Astrocyte of the hippocampus (primary cell): ENCODE data around the gene ANTXRL.
"Not testable (repeated sequence)": the region's sequence is repeated elsewhere in the genome, so short reads cannot be mapped to it uniquely, and the experiment has no call there.

ENCODE experiments used
- DNase-seq: peaks from one replicate; pipeline ENCODE4 v3.0.0; 2011; ENCODE audit warnings: low read depth, low spot score

ANTXRL gene

GRCh38 chr10:46286991-46287693 is at the start of gene ANTXRL:
Gene ANTXRL (plus strand): TSS chr10:46286997. CDS start chr10:46287263, 266 bp downstream.
- no peak for DNase-seq

GRCh38 chr10:46237815-46238510 is 48.8 kb upstream of the ANTXRL start:
- no peak for DNase-seq

- no peak for DNase-seq
Measured at GRCh38 chr10:46239247-46239646, 47.5 kb upstream of the ANTXRL start.

GRCh38 chr10:46239993-46240683 is 46.7 kb upstream of the ANTXRL start:
- no peak for DNase-seq

- DNase-seq, result no peak
Measured at GRCh38 chr10:46240684-46241565, 45.9 kb upstream of the ANTXRL start.

GRCh38 chr10:46245381-46245900 is 41.4 kb upstream of the ANTXRL start:
- DNase-seq, result no peak

- not testable (repeated sequence) for DNase-seq
Measured at GRCh38 chr10:46246400-46247180, 40.2 kb upstream of the ANTXRL start.

- no peak for DNase-seq
Measured at GRCh38 chr10:46247181-46247475, 39.7 kb upstream of the ANTXRL start.

- DNase-seq, result no peak
Measured at GRCh38 chr10:46247808-46248569, 38.8 kb upstream of the ANTXRL start.

GRCh38 chr10:46248651-46249146 is 38.1 kb upstream of the ANTXRL start:
- DNase-seq, result no peak

GRCh38 chr10:46249617-46250344 is 37.0 kb upstream of the ANTXRL start:
- not testable (repeated sequence) for DNase-seq

- no peak for DNase-seq
Measured at GRCh38 chr10:46250481-46250880, 36.3 kb upstream of the ANTXRL start.

GRCh38 chr10:46250898-46251856 is 35.6 kb upstream of the ANTXRL start:
- DNase-seq, result no peak

GRCh38 chr10:46251857-46252847 is 34.6 kb upstream of the ANTXRL start:
- DNase-seq, result no peak

GRCh38 chr10:46253076-46254006 is 33.5 kb upstream of the ANTXRL start:
- no peak for DNase-seq

- no peak for DNase-seq
Measured at GRCh38 chr10:46254007-46254383, 32.8 kb upstream of the ANTXRL start.
